HUES64 (cell line): ENCODE measurements around the gene MYOF.

Experiments used
- H3K27ac ChIP-seq: 2 replicates; pipeline ENCODE4 v1.7.0; 2013; ENCODE audit warnings: low read depth, low read length, inconsistent platforms
- H3K27me3 ChIP-seq: 2 replicates; pipeline ENCODE4 v1.6.1; 2013; ENCODE audit warnings: mild to moderate bottlenecking, low read length; ENCODE audit not compliant: insufficient read depth
- H3K36me3 ChIP-seq: 2 replicates; pipeline ENCODE4 v1.6.1; 2013; ENCODE audit warnings: mild to moderate bottlenecking, low read length; ENCODE audit not compliant: insufficient read depth
- H3K4me1 ChIP-seq: 2 replicates; pipeline ENCODE4 v1.6.1; 2013; ENCODE audit warnings: mild to moderate bottlenecking, low read length, moderate library complexity; ENCODE audit not compliant: insufficient read depth
- H3K4me3 ChIP-seq: 2 replicates; pipeline ENCODE4 v1.5.1; 2013; ENCODE audit warnings: mild to moderate bottlenecking, low read length, moderate library complexity
- H3K9ac ChIP-seq: 2 replicates; pipeline ENCODE4 v1.6.1; 2013; ENCODE audit warnings: mild to moderate bottlenecking, low read depth, low read length
- H3K9me3 ChIP-seq: 2 replicates; pipeline ENCODE4 v1.6.1; 2013; ENCODE audit warnings: low read depth, low read length; ENCODE audit not compliant: insufficient read depth
- WGBS: fragments of 150-250, 120-280 bp; methylation state at CpG from one replicate; pipeline ENCODE4 v1.1.7; 2013; ENCODE audit warnings: missing lambda C conversion rate; 5-methylcytosine and 5-hydroxymethylcytosine counted together

Gene MYOF

DNA sequence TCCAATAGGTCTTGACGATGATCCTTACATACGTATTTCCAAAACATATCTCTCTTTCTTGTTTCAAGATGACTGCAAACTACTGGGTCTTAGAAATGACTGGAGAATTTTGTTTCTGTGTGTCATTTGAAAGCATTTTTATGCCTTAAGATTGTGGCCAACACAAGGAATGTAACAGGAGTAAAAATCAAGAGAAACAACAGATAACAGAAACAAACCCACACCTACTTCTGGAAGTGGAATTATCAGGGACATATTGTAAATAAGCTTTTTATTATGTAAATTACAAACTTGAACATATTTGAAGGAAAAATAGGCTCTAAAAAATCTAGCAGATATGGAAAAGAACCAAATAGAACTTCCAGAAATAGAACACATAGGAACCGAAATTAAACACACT lies 212.9 kb downstream of the MYOF start:
- no peak overlapping the region for H3K27ac ChIP-seq
- H3K4me3 ChIP-seq, result no peak overlapping the region
- no peak overlapping the region for H3K9ac ChIP-seq
- H3K9me3 ChIP-seq, result peaks cover 22% of the 10 kb centered on the region
- no peaks in the 10 kb centered on the region for H3K27me3 ChIP-seq
- 93% methylated on average over 3 of the region's 3 CpGs for WGBS
- peaks cover 22% of the 10 kb centered on the region for H3K4me1 ChIP-seq
- H3K36me3 ChIP-seq, result peaks cover 8% of the 10 kb centered on the region; the same call in 1 of the 2 replicates

DNA sequence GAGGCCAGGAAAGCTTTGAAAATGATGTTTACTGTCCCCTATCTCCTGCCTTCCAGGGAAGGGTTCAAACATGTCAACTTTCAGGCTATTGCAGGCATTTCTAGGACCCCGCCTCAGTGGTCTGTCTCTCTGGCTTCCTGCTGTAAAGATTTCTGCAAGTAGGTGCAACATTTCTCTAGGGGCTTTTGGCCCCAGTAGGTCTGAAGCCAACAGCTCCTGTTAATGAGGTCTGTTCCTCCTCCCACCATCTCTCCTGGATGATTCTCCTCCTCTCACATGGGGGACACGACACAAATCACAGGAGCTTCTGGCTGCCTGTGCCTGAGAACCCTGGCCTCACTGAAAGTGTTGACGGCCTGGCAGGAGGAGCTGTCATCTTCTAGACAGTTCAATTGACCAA lies 214.1 kb downstream of the MYOF start:
- Histone ChIP-seq H3K4me1 (peaks cover 19% of the 10 kb centered on the region), H3K36me3 (peaks cover 8% of the 10 kb centered on the region; the same call in 1 of the 2 replicates), H3K9ac (no peak overlapping the region), H3K27ac (no peak overlapping the region), H3K9me3 (peaks cover 22% of the 10 kb centered on the region), H3K27me3 (no peaks in the 10 kb centered on the region), H3K4me3 (no peak overlapping the region)
- WGBS, result 64% methylated on average over 3 of the region's 3 CpGs

DNA sequence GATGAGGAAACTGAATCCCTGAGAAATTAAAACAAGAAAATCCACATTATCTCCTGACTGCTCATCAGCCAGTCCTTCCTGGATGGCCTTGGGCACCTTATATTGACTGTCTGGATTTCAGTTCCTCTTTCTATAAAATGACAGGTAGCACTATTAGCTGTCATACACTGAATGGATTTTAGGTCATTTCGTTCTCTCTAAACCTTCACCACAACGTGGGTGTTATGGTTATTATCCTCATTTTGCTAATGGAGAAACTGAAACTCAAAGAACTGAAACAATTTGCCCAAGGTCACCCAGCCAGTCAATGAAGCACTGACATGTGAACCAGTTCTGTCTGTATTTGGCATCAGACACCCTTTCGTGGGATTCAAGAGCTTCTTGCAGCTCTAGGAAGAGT lies 214.6 kb downstream of the MYOF start:
- H3K4me1 ChIP-seq, result peaks cover 15% of the 10 kb centered on the region
- no peak overlapping the region for H3K9ac ChIP-seq
- H3K9me3 ChIP-seq, result peaks cover 22% of the 10 kb centered on the region
- no peaks in the 10 kb centered on the region for H3K27me3 ChIP-seq
- no peak overlapping the region for H3K27ac ChIP-seq
- H3K4me3 ChIP-seq, result no peak overlapping the region
- H3K36me3 ChIP-seq, result peaks cover 8% of the 10 kb centered on the region; the same call in 1 of the 2 replicates
- 84% methylated on average over 3 of the region's 3 CpGs for WGBS

DNA sequence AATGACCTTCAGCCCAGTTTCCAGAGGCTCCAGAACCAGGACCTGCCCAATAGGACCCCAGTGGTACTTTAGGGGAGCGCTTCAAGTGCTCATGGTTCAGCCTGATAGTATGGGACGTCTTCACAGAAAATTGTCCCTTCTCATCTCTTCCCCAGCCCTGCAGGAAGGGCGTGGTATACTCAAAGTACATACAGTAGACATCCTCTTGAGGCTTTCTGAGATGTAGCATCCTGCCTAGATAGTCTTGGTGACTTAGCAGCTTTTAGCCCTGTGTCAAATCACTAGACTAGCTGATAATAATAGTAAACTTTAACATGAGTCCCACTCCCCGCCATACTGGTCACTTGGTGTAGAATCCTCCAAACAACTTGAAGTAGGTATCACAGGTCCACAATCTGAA lies 215.3 kb downstream of the MYOF start:
- Histone ChIP-seq H3K4me3 (no peak overlapping the region), H3K9me3 (peaks cover 22% of the 10 kb centered on the region), H3K36me3 (peaks cover 8% of the 10 kb centered on the region; the same call in 1 of the 2 replicates), H3K27me3 (no peaks in the 10 kb centered on the region), H3K9ac (no peak overlapping the region), H3K27ac (no peak overlapping the region), H3K4me1 (peaks cover 13% of the 10 kb centered on the region; the same call in 1 of the 2 replicates)
- 95% methylated on average over 4 of the region's 4 CpGs for WGBS

DNA sequence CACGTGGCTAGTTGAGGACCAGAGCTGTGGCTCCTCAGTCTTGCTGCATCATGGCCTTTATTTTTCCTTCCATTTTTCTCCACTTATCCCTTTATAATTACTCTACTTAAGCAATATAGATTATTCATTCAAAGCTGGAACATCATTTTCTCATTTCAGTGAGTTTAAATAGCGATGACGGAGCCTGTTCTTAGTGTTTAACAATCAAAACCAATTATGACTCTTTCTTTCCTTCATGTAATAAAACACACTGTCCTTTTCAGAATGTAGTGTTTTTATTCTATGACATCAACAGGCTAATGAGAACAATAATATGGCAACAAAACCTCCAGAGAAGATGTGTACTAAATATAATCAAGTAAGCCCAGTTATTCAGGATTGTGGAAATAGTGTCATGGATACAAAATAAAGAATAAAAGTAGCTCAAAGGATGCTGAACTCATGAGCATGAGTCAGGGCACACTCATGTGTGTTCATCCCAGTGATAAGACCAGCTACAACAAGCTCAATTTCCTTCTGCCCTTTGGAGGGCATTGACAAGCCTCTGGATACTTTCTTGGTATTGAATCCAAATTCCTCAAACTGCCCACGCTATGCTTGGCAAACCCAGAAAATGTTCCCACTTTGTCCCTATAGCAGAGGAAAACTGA lies 220.0 kb downstream of the MYOF start:
- WGBS, result 96% methylated on average over 4 of the region's 4 CpGs
- H3K9ac ChIP-seq, result no peak overlapping the region

DNA sequence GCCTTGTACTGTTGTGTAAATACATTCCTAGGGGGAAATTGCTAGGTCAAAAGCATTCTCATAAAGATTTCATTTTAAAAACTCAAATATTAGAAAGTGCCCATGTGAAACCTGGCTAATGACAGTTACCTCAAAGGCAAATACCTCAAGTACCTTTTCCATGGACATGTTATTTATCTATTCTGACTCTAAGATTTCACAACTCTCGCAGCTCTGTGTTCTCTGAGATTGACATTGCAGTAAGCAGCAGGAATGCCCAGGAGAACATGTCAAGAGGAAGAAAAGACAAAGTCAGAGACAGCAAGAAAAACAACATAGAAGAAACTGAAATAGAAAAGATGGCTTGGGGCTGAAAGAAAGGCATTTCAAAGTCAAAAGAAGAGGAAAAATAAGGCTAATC lies 221.0 kb downstream of the MYOF start:
- no peaks in the 10 kb centered on the region for H3K9me3 ChIP-seq
- no peaks in the 10 kb centered on the region for H3K36me3 ChIP-seq
- no peak overlapping the region for H3K27ac ChIP-seq
- no peaks in the 10 kb centered on the region for H3K4me1 ChIP-seq
- 94% methylated on average over 1 of the region's 1 CpG for WGBS
- no peaks in the 10 kb centered on the region for H3K27me3 ChIP-seq
- H3K9ac ChIP-seq, result no peak overlapping the region
- H3K4me3 ChIP-seq, result no peak overlapping the region

More for the DNA sequence above, 220.0 kb downstream of the MYOF start:
- Histone ChIP-seq H3K4me1 (no peaks in the 10 kb centered on the region), H3K4me3 (no peak overlapping the region), H3K27ac (no peak overlapping the region), H3K36me3 (no peaks in the 10 kb centered on the region), H3K9me3 (no peaks in the 10 kb centered on the region), H3K27me3 (no peaks in the 10 kb centered on the region)

DNA sequence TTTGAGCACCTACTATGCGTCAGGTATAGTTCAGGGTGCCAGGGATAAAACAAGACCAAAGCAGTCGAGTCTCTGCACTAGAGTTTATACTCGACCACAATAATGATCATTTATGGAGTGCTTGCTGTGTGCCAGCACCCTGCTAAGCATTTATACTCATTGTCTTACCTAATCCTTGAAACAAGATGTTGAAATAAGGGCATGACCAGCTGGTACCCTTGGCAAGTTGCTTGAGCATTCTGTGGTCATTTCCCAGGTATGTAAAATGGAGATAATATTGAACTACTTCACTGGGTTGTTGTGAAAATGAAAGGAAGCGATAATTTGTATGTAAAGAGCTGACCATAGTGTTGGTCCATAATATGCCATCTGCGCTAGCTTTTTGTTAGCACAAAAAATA lies 223.0 kb downstream of the MYOF start:
- H3K36me3 ChIP-seq, result no peaks in the 10 kb centered on the region
- 95% methylated on average over 4 of the region's 5 CpGs for whole genome bisulfite sequencing
- H3K9me3 ChIP-seq, result no peaks in the 10 kb centered on the region
- H3K9ac ChIP-seq, result no peak overlapping the region
- no peak overlapping the region for H3K27ac ChIP-seq
- H3K4me1 ChIP-seq, result 0 out of 2 replicates have a peak, but pooled peaks cover 3% of the 10 kb centered on the region
- H3K4me3 ChIP-seq, result no peak overlapping the region
- no peaks in the 10 kb centered on the region for H3K27me3 ChIP-seq
